GM12875 (cell line): ENCODE data around the gene TMEM120B.
"Not testable (repeated sequence)": the region's sequence is repeated elsewhere in the genome, so short reads cannot be mapped to it uniquely, and the experiment has no call there.

Experiments used
- H3K4me3 ChIP-seq: one replicate; pipeline ENCODE4 v1.5.1; 2011; ENCODE audit warnings: low read depth, low read length, control low read depth
- TF ChIP-seq, protein P1 (sequence below): IDR thresholded peaks from 2 replicates; pipeline ENCODE4 v1.5.1; 2011; ENCODE audit warnings: low read depth, mild to moderate bottlenecking, control low read depth, inconsistent platforms, low read length, moderate library complexity, borderline replicate concordance; ENCODE audit not compliant: insufficient read depth

Gene TMEM120B

GRCh38 chr12:121789233-121789781, 76.8 kb downstream of the TMEM120B start:
- peak overlapping the region; percentile 50 for H3K4me3 ChIP-seq
- TF ChIP-seq, protein P1, sequence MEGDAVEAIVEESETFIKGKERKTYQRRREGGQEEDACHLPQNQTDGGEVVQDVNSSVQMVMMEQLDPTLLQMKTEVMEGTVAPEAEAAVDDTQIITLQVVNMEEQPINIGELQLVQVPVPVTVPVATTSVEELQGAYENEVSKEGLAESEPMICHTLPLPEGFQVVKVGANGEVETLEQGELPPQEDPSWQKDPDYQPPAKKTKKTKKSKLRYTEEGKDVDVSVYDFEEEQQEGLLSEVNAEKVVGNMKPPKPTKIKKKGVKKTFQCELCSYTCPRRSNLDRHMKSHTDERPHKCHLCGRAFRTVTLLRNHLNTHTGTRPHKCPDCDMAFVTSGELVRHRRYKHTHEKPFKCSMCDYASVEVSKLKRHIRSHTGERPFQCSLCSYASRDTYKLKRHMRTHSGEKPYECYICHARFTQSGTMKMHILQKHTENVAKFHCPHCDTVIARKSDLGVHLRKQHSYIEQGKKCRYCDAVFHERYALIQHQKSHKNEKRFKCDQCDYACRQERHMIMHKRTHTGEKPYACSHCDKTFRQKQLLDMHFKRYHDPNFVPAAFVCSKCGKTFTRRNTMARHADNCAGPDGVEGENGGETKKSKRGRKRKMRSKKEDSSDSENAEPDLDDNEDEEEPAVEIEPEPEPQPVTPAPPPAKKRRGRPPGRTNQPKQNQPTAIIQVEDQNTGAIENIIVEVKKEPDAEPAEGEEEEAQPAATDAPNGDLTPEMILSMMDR: no peak

DNA sequence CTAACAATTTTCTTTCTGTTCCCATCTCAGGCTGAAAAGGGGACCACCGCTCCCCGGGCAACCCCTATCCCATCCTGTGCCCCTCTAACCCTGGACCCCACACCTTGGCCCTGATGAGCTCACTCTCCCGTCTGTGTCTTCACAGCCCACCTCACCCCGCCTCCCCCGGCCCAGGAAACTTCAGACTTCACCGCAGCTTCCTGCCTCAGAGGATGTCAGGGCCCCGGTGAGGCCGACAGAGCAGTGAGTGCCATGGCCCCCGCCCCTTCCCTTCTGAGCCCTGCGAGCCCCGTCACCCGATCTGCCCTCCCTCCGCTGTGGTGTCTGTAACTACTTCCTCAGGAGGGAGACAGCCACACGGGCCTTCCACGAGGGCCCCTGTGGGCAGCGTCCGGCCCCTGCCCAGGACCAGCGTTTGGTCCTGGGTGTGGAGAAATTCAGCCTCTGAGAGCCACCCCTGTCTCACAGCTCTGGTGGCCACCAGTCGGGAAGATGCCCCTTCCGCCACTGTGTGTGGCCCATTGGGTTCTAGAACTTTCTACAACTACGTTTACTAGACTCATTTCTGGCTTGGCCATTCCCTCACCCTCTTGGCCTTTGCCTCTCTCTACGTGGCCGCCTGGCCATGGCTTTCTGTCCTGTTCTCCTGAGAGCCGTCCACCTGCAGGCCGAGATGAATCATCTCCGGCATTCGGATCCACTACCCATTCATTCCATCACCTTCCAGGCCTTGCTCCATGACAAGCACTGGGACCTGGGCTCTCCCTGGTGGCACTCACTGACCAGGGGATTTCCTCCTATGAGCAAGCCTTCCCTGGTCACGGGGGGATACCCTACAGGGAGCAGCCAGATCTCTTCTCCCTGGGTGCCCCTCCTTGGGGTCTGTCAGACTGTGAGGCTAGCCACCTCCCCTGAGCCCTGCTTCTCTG, 77.5 kb downstream of the TMEM120B start:
- peak overlapping the region; percentile 50 for H3K4me3 ChIP-seq
- TF ChIP-seq, protein P1: no peak

DNA sequence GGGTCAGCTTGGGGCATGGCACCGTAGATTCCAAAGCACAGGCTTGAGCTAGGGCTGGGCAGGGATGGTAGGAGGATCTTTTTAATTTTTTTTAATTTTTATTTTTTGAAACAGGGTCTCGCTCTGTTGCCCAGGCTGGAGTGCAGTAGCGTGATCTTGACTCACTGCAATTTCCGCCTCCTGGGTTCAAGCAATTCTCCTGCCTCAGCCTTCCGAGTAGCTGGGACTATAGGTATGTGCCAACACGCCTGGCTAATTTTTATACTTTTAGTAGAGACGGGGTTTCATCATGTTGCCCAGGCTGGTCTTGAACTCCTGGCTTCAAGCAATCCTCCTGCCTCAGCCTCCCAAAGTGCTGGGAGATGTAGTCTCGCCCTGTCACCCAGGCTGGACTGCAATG, 78.2 kb downstream of the TMEM120B start:
- H3K4me3 ChIP-seq: not testable (repeated sequence)

DNA sequence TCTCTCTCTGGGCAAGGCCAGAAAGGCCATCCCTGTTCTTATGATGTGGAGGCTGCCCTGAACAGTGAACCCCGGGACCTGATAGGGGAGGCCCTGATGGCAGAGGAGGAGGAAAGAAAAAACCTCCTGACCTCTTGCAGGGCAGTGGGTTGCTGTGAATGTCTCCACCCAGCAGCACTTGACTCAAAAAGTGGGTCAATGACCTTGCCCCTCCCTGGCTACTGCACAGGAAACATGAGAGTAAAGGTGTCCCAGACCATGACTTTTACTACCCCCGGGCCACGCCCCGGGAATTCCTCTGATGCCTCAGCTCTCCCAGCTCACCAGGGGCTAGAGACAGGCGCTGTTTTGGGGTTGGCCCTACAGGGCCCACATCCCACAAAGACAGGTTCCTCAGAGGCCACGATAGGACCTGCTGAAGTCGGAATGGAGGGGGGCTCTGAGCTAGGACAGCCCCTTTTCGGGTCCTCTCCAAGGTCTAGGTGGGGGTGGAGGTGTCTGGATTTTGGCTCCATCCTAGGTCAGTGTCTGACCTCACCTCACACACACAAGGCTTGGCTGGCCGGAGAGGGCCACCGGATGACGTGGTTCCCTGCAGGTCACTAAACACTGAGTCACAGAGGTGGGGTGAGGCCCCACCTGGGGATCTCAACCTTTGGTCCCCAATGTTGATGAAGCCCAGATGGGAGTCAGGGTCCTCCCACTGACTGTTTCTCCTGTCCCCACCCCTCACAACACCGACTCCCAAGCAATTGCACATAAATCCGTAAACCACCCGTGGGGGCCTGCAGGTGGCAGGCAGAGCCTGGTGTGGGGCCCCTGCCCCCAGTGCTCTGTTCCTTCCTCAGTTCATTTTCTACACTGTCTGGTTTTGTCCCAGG, 79.4 kb downstream of the TMEM120B start:
- TF ChIP-seq, protein P1: peak; percentile 23; the same call in 1 of the 2 replicates
- peak overlapping the region; percentile 95 for H3K4me3 ChIP-seq

GRCh38 chr12:121792607-121793439, 80.3 kb downstream of the TMEM120B start:
- peak overlapping the region; percentile 95 for H3K4me3 ChIP-seq
- TF ChIP-seq, protein P1: peak; percentile 13; the same call in 1 of the 2 replicates

DNA sequence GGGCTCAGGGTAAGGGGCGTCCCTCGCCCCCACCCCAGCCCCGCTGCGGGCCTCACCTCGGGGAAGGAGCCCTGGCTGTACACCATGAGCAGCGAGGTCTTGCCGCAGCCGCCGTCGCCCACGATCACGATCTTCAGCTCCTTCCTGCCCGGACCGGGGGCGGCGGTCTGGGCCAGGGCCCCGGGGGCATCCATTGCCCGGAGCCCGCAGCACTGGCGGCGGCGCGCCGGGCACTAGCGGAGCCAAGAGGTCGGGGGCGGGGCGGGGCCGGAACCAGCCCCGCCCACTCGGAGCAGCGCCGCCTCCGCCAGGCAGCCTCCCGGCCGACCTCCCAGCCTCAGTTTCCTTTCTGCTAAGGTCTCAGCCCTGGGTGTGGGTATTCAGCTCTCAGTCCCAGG, 80.9 kb downstream of the TMEM120B start, which contains the start of gene RHOF:
RHOF (minus strand) TSS at position 249 of the 398 bp plus-strand sequence; CDS start at position 194, 55 bp downstream.
- H3K4me3 ChIP-seq: peak within 1 kb of the TSS; percentile 95

More for the DNA sequence above, 80.9 kb downstream of the TMEM120B start, which contains the start of gene RHOF:
- TF ChIP-seq, protein P1: no peak
